Loucy (cell line): ENCODE data around the gene KCNH4.

Experiments
- EZH2phosphoT487 ChIP-seq: fragments of 200-600 bp; IDR thresholded peaks from 2 replicates; pipeline ENCODE4 v1.6.1; 2018; ENCODE audit warnings: antibody characterized with exemption, mild to moderate bottlenecking, moderate library complexity, borderline replicate concordance
- TF ChIP-seq, protein P1 (sequence below): fragments of 200-600 bp; sonication (generic); conservative IDR thresholded peaks from 2 replicates; pipeline ENCODE4 v1.5.1; 2014; ENCODE audit warnings: mild to moderate bottlenecking, antibody characterized with exemption, low read length

GRCh38 chr17:42114118-42114517 lies 66.8 kb downstream of the KCNH4 start:
- TF ChIP-seq, protein P1, sequence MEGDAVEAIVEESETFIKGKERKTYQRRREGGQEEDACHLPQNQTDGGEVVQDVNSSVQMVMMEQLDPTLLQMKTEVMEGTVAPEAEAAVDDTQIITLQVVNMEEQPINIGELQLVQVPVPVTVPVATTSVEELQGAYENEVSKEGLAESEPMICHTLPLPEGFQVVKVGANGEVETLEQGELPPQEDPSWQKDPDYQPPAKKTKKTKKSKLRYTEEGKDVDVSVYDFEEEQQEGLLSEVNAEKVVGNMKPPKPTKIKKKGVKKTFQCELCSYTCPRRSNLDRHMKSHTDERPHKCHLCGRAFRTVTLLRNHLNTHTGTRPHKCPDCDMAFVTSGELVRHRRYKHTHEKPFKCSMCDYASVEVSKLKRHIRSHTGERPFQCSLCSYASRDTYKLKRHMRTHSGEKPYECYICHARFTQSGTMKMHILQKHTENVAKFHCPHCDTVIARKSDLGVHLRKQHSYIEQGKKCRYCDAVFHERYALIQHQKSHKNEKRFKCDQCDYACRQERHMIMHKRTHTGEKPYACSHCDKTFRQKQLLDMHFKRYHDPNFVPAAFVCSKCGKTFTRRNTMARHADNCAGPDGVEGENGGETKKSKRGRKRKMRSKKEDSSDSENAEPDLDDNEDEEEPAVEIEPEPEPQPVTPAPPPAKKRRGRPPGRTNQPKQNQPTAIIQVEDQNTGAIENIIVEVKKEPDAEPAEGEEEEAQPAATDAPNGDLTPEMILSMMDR: no peak
- TF ChIP-seq EZH2phosphoT487: no peak
